Stimulated activated CD8-positive, alpha-beta memory T cell treated with anti-CD3 and anti-CD28 coated beads, Interleukin-7, amount 100 ng/mL, for 1 hour (primary cell): Measurements from ENCODE around the gene ASTN2.

Experiments
- DNase-seq, 2 donors: peaks; one replicate each; pipeline ENCODE4 v3.0.0-alpha.2; 2020; ENCODE audit warnings: low read depth in 2 of 2

Gene ASTN2

GRCh38 chr9:117169089-117169621, 245.7 kb downstream of the ASTN2 start:
- DNase-seq = no peak

- DNase-seq = no peak
These were observed 250.3 kb downstream of the ASTN2 start for GRCh38 chr9:117164512-117164911.

GRCh38 chr9:117160254-117160653, 254.6 kb downstream of the ASTN2 start:
- DNase-seq = no peak

- no peak for DNase-seq
These were observed 257.9 kb downstream of the ASTN2 start for GRCh38 chr9:117156771-117157535.

GRCh38 chr9:117156144-117156688, 258.6 kb downstream of the ASTN2 start:
- no peak for DNase-seq

- no peak for DNase-seq
These were observed 261.8 kb downstream of the ASTN2 start for GRCh38 chr9:117153021-117153420.

- no peak for DNase-seq
These were observed 263.1 kb downstream of the ASTN2 start for GRCh38 chr9:117151716-117152115.

GRCh38 chr9:117149996-117150395, 264.9 kb downstream of the ASTN2 start:
- no peak for DNase-seq

GRCh38 chr9:117145811-117146490, 268.9 kb downstream of the ASTN2 start:
- DNase-seq = no peak

- no peak for DNase-seq
These were observed 269.8 kb downstream of the ASTN2 start for GRCh38 chr9:117145081-117145480.

GRCh38 chr9:117138231-117138630, 276.6 kb downstream of the ASTN2 start:
- no peak for DNase-seq

- no peak for DNase-seq
These were observed 278.4 kb downstream of the ASTN2 start for GRCh38 chr9:117136461-117136860.

- no peak for DNase-seq
These were observed 279.3 kb downstream of the ASTN2 start for GRCh38 chr9:117135501-117136098.

GRCh38 chr9:117134826-117135500, 279.9 kb downstream of the ASTN2 start:
- no peak for DNase-seq

GRCh38 chr9:117126871-117127270, 288.0 kb downstream of the ASTN2 start:
- DNase-seq = no peak

- no peak for DNase-seq
These were observed 289.3 kb downstream of the ASTN2 start for GRCh38 chr9:117125531-117125930.

- no peak for DNase-seq
These were observed 291.1 kb downstream of the ASTN2 start for GRCh38 chr9:117123729-117124128.

- DNase-seq = no peak
These were observed 291.9 kb downstream of the ASTN2 start for GRCh38 chr9:117122953-117123352.

- DNase-seq = no peak
These were observed 292.8 kb downstream of the ASTN2 start for GRCh38 chr9:117122102-117122501.

GRCh38 chr9:117121316-117121715, 293.5 kb downstream of the ASTN2 start:
- DNase-seq = no peak

GRCh38 chr9:117120061-117120460, 294.8 kb downstream of the ASTN2 start:
- DNase-seq = no peak

- no peak for DNase-seq
These were observed 298.8 kb downstream of the ASTN2 start for GRCh38 chr9:117116084-117116483.
